GM12878 (cell line): Measurements from ENCODE around the gene KIAA0825.

Experiments
- CREB1 ChIP-seq: IDR thresholded peaks from 2 replicates; pipeline ENCODE4 v1.6.1; 2012; ENCODE audit warnings: low read depth, mild to moderate bottlenecking, inconsistent platforms
- CTCF ChIP-seq, 3 experiments: IDR thresholded peaks in 2 of 3; conservative IDR thresholded peaks in 1 of 3; 2 replicates each; pipeline ENCODE4 v1.5.1; 2011; ENCODE audit warnings: low read depth in 3 of 3, low read length in 3 of 3, mild to moderate bottlenecking in 3 of 3, control low read depth in 2 of 3, moderate library complexity in 2 of 3, inconsistent platforms in 1 of 3, mixed read lengths in 1 of 3; ENCODE audit not compliant: control insufficient read depth in 2 of 3, insufficient read depth in 1 of 3; ENCODE audit errors: extremely low read depth in 1 of 3
- CUX1 ChIP-seq: IDR thresholded peaks from 2 replicates; pipeline ENCODE4 v1.6.1; 2012; ENCODE audit warnings: improper control_type of control experiment, low read depth, low read length; ENCODE audit not compliant: insufficient replicate concordance
- E2F4 ChIP-seq: IDR thresholded peaks from 2 replicates; pipeline ENCODE4 v1.6.1; 2012; ENCODE audit warnings: low read depth, low read length, improper control_type of control experiment
- EGR1 ChIP-seq, 2 experiments: IDR thresholded peaks; 1 replicate in 1 of 2; 2 replicates in 1 of 2; pipeline ENCODE4 v1.6.1; 2011 to 2012; ENCODE audit warnings: low read depth in 2 of 2, low read length in 2 of 2, borderline replicate concordance in 1 of 2, mild to moderate bottlenecking in 1 of 2, moderate library complexity in 1 of 2
- EZH2 ChIP-seq: IDR thresholded peaks from 2 replicates; pipeline ENCODE4 v1.6.1; 2012; ENCODE audit warnings: low read depth, mild to moderate bottlenecking, control low read depth, inconsistent platforms, low read length, borderline replicate concordance; ENCODE audit not compliant: control insufficient read depth
- FOS ChIP-seq: IDR thresholded peaks from 3 replicates; pipeline ENCODE4 v1.6.1; 2011; ENCODE audit warnings: borderline replicate concordance; ENCODE audit not compliant: insufficient read length; ENCODE audit errors: extremely low read depth
- MYC ChIP-seq: IDR thresholded peaks from 2 replicates; pipeline ENCODE4 v1.6.1; 2011; ENCODE audit warnings: mild to moderate bottlenecking, low read length, moderate library complexity, inconsistent platforms; ENCODE audit not compliant: insufficient read depth, insufficient replicate concordance, insufficient read length, severe bottlenecking
- POLR2A ChIP-seq: IDR thresholded peaks from 2 replicates; pipeline ENCODE4 v1.6.1; 2011; ENCODE audit warnings: low read depth, mild to moderate bottlenecking, low read length
- SMC3 ChIP-seq: IDR thresholded peaks from 2 replicates; pipeline ENCODE4 v1.6.1; 2011; ENCODE audit warnings: low read length, improper control_type of control experiment, borderline replicate concordance
- TBL1XR1 ChIP-seq: IDR thresholded peaks from 2 replicates; pipeline ENCODE4 v1.6.1; 2012; ENCODE audit warnings: low read depth, low read length, improper control_type of control experiment
- TCF12 ChIP-seq: IDR thresholded peaks from 2 replicates; pipeline ENCODE4 v1.6.1; 2011; ENCODE audit warnings: low read depth, mild to moderate bottlenecking, low read length
- YBX1 ChIP-seq: fragments of 450-650 bp; IDR thresholded peaks from 2 replicates; pipeline ENCODE4 v1.6.1; 2016; ENCODE audit warnings: antibody characterized with exemption
- ZBTB33 ChIP-seq: fragments of 450-650 bp; IDR thresholded peaks from 2 replicates; pipeline ENCODE4 v1.6.1; 2017; ENCODE audit warnings: mild to moderate bottlenecking

GRCh38 chr5:94366811-94367210 lies 251.6 kb downstream of the KIAA0825 start:
- TF ChIP-seq EGR1 (IDR thresholded peaks at IDR 0.05; ENCODE audit: borderline replicate concordance in 1 of 2, low read depth in 2 of 2, low read length in 2 of 2) (no peak), CTCF (IDR thresholded peaks at IDR 0.05 in 2 of 3, conservative IDR thresholded peaks at IDR 0.05 in 1 of 3; ENCODE audit: control insufficient read depth in 2 of 3, extremely low read depth in 1 of 3, insufficient read depth in 1 of 3, low read depth in 3 of 3, low read length in 3 of 3) (no peak), FOS (no peak), CREB1 (no peak), TCF12 (no peak), EZH2 (no peak), ZBTB33 (no peak), POLR2A (no peak), MYC (no peak), YBX1 (no peak), CUX1 (no peak), SMC3 (no peak), TBL1XR1 (no peak), E2F4 (no peak)
